A549 (cell line): ENCODE measurements around the gene KRTAP4-11. TPM values are rescaled to one million over a fixed set of nuclear protein-coding genes. Genes with fewer than 3 reads are reported as not detected.
A peak's percentile ranks its signal among the peaks of the same experiment; 100 is the strongest.
"Not testable (repeated sequence)": the region's sequence is repeated elsewhere in the genome, so short reads cannot be mapped to it uniquely, and the experiment has no call there.

ENCODE experiments used
- ATAC-seq, 2 experiments: fragments of 200-7000 bp in 1 of 2; fragments of >200 bp in 1 of 2; cut with Nextera tagmentation in 1 of 2; cut with Tn5 transposase in 1 of 2; 3 replicates each; pipeline versions ENCODE4 v1.8.0 to v1.9.1; 2018 to 2020; ENCODE audit warnings: mild to moderate bottlenecking in 1 of 2, moderate library complexity in 1 of 2
- CTCF ChIA-PET: fragments of 300-600 bp; sonication (Branson Sonifier 250); formaldehyde crosslinking; extraction: SDS; loops from one replicate; lab custom pipeline; 2021; ENCODE audit warnings: antibody characterized with exemption, inconsistent platforms; lab: Yijun Ruan, JAX
- POLR2A ChIA-PET: fragments of 350-600 bp; formaldehyde crosslinking; extraction: SDS; loops from one replicate; lab custom pipeline; 2021; ENCODE audit warnings: antibody characterized with exemption, inconsistent platforms; lab: Yijun Ruan, JAX
- DNase-seq, 2 experiments: peaks; one replicate each; pipeline versions ENCODE4 v3.0.0 to v3.0.0-alpha.2; 2011 to 2016; ENCODE audit warnings: low read depth in 1 of 2, low spot score in 1 of 2
- FAIRE-seq: peaks from 2 replicates; lab custom pipeline; 2011; peaks lifted over from hg19 to GRCh38; lab: Jason Lieb, UNC
- H3K27ac ChIP-seq, 2 experiments: fragments of >200 bp; sonication (Bioruptor Twin); formaldehyde crosslinking; 3 replicates each; pipeline ENCODE4 v1.5.1; 2016 to 2017
- H3K4me1 ChIP-seq: fragments of >200 bp; sonication (Bioruptor Twin); formaldehyde crosslinking; 3 replicates; pipeline ENCODE4 v1.6.1; 2016
- H3K4me2 ChIP-seq: fragments of >200 bp; sonication (Bioruptor Twin); formaldehyde crosslinking; 3 replicates; pipeline ENCODE4 v1.6.1; 2016
- H3K4me3 ChIP-seq: fragments of >200 bp; sonication (Bioruptor Twin); formaldehyde crosslinking; 3 replicates; pipeline ENCODE4 v1.5.1; 2016
- H3K9me3 ChIP-seq: fragments of >200 bp; sonication (Bioruptor Twin); formaldehyde crosslinking; 3 replicates; pipeline ENCODE4 v1.6.1; 2016
- BHLHE40 ChIP-seq: IDR thresholded peaks from 2 replicates; pipeline ENCODE4 v1.6.1; 2012; ENCODE audit warnings: low read depth, low read length, inconsistent platforms
- CBX2 ChIP-seq: fragments of 200-600 bp; sonication (generic); IDR thresholded peaks from 2 replicates; pipeline ENCODE4 v1.6.1; 2016; ENCODE audit warnings: low read depth, mild to moderate bottlenecking, borderline replicate concordance
- CHD4 ChIP-seq: fragments of 200-600 bp; sonication (generic); IDR thresholded peaks from 2 replicates; pipeline ENCODE4 v1.6.1; 2016; ENCODE audit warnings: antibody characterized with exemption, mild to moderate bottlenecking, borderline replicate concordance
- EHF ChIP-seq: fragments of 250-450 bp; sonication (Bioruptor Pico); IDR thresholded peaks from 2 replicates; pipeline ENCODE4 v1.5.0; 2020; ENCODE audit warnings: mild to moderate bottlenecking
- EHMT2 ChIP-seq: fragments of 200-600 bp; sonication (generic); IDR thresholded peaks from 2 replicates; pipeline ENCODE4 v1.6.1; 2016; ENCODE audit warnings: antibody characterized with exemption, low read depth, mild to moderate bottlenecking, moderate library complexity
- EP300 ChIP-seq, 2 experiments: fragments of >200 bp; sonication (Bioruptor Twin); formaldehyde crosslinking; IDR thresholded peaks; 2 replicates in 1 of 2; 3 replicates in 1 of 2; pipeline ENCODE4 v1.6.1; 2016 to 2017
- ESRRA ChIP-seq: fragments of 150-350 bp; IDR thresholded peaks from 2 replicates; pipeline ENCODE4 v1.6.1; 2014; ENCODE audit warnings: mild to moderate bottlenecking, low read length, borderline replicate concordance
- FOSL2 ChIP-seq, 2 experiments: fragments of 450-650 bp in 1 of 2; fragments of >200 bp in 1 of 2; sonication (Bioruptor Twin) in 1 of 2; formaldehyde crosslinking; IDR thresholded peaks; 2 replicates each; pipeline versions ENCODE4 v1.5.0 to v1.6.1; 2016 to 2020; ENCODE audit warnings: mild to moderate bottlenecking in 1 of 2, moderate library complexity in 1 of 2
- GATA3 ChIP-seq: IDR thresholded peaks from 2 replicates; pipeline ENCODE4 v1.6.1; 2012; ENCODE audit warnings: borderline replicate concordance
- HOXA7 ChIP-seq: fragments of 250-450 bp; sonication (Bioruptor Pico); IDR thresholded peaks from 2 replicates; pipeline ENCODE4 v1.5.0; 2020; ENCODE audit warnings: mild to moderate bottlenecking, moderate library complexity
- HOXB5 ChIP-seq: fragments of 250-450 bp; sonication (Bioruptor Pico); IDR thresholded peaks from 2 replicates; pipeline ENCODE4 v1.5.0; 2020; ENCODE audit warnings: mild to moderate bottlenecking, moderate library complexity
- JUN ChIP-seq, 2 experiments: fragments of >200 bp; sonication (Bioruptor Twin); formaldehyde crosslinking; IDR thresholded peaks; 2 replicates in 1 of 2; 3 replicates in 1 of 2; pipeline ENCODE4 v1.6.1; 2016 to 2017
- KDM1A ChIP-seq: fragments of 200-600 bp; sonication (generic); IDR thresholded peaks from 2 replicates; pipeline ENCODE4 v1.6.1; 2016; ENCODE audit warnings: low read depth, mild to moderate bottlenecking
- KDM5A ChIP-seq: fragments of 200-600 bp; sonication (generic); IDR thresholded peaks from 2 replicates; pipeline ENCODE4 v1.6.1; 2016; ENCODE audit warnings: antibody characterized with exemption, mild to moderate bottlenecking
- NR3C1 ChIP-seq: fragments of >200 bp; sonication (Bioruptor Twin); formaldehyde crosslinking; IDR thresholded peaks from 3 replicates; pipeline ENCODE4 v1.6.1; 2017
- POLR2A ChIP-seq: IDR thresholded peaks from 2 replicates; pipeline ENCODE4 v1.6.1; 2012; ENCODE audit warnings: mild to moderate bottlenecking, low read length
- POLR2AphosphoS2 ChIP-seq: conservative IDR thresholded peaks from 2 replicates; pipeline ENCODE4 v1.6.1; 2012; ENCODE audit warnings: low read length, improper control_type of control experiment, inconsistent platforms
- RAD21 ChIP-seq, 2 experiments: fragments of >200 bp in 1 of 2; sonication (Bioruptor Twin) in 1 of 2; formaldehyde crosslinking in 1 of 2; IDR thresholded peaks in 1 of 2; conservative IDR thresholded peaks in 1 of 2; 2 replicates in 1 of 2; 3 replicates in 1 of 2; pipeline ENCODE4 v1.6.1; 2012 to 2018; ENCODE audit warnings: inconsistent platforms in 1 of 2
- SMC3 ChIP-seq: fragments of >200 bp; sonication (Bioruptor Twin); formaldehyde crosslinking; IDR thresholded peaks from 3 replicates; pipeline ENCODE4 v1.6.1; 2018; ENCODE audit warnings: inconsistent platforms
- SREBF2 ChIP-seq: fragments of 450-650 bp; IDR thresholded peaks from 2 replicates; pipeline ENCODE4 v1.6.1; 2014; ENCODE audit warnings: mild to moderate bottlenecking, moderate library complexity
- TFCP2L1 ChIP-seq: fragments of 250-450 bp; sonication (Bioruptor Pico); IDR thresholded peaks from 2 replicates; pipeline ENCODE4 v1.5.0; 2021; ENCODE audit warnings: mild to moderate bottlenecking
- ZFP36 ChIP-seq: fragments of 450-650 bp; IDR thresholded peaks from 2 replicates; pipeline ENCODE4 v1.6.1; 2014; ENCODE audit warnings: borderline replicate concordance; ENCODE audit not compliant: partially characterized antibody
- ZNF302 ChIP-seq: fragments of 250-450 bp; sonication (Bioruptor Pico); IDR thresholded peaks from 2 replicates; pipeline ENCODE4 v1.9.0; 2021; ENCODE audit warnings: inconsistent platforms, mild to moderate bottlenecking, moderate library complexity
- WGBS: methylation state at CpG from one replicate; pipeline ENCODE4 v1.1.6; 2017; ENCODE audit errors: missing lambda C conversion rate; 5-methylcytosine and 5-hydroxymethylcytosine counted together
- polyA plus RNA-seq, 4 experiments: library from polyadenylated mRNA; depleted of rRNA in 3 of 4; stranded (reverse); fragments of >200 nt; fragmentation: RNase III in 1 of 4; extraction: RNeasy Plus Mini Kit Qiagen cat#74134 plus additional on column Dnase treatment in 1 of 4; gene quantifications; 2 replicates in 3 of 4; 3 replicates in 1 of 4; pipeline ENCODE4 v1.2.3, GENCODE V29; 2011 to 2017
- TF ChIP-seq, protein P1 (sequence below): fragments of 250-450 bp; sonication (Bioruptor Pico); IDR thresholded peaks from 2 replicates; pipeline ENCODE4 v1.5.0; 2020; ENCODE audit warnings: low read depth, mild to moderate bottlenecking, moderate library complexity
- TF ChIP-seq, protein P2 (sequence below): fragments of >200 bp; sonication (Bioruptor Twin); formaldehyde crosslinking; IDR thresholded peaks from 3 replicates; pipeline ENCODE4 v1.5.1; 2016
- TF ChIP-seq, protein P3 (sequence below): IDR thresholded peaks from 2 replicates; pipeline ENCODE4 v1.6.1; 2012; ENCODE audit warnings: low read depth, borderline replicate concordance
- TF ChIP-seq, protein P4 (sequence below): fragments of 450-650 bp; IDR thresholded peaks from 2 replicates; pipeline ENCODE4 v1.6.1; 2014; ENCODE audit warnings: antibody characterized with exemption

Gene KRTAP4-11
- polyA plus RNA-seq, 2 of the 4 experiments (the other 2 are of a cell fraction): not detected

DNA sequence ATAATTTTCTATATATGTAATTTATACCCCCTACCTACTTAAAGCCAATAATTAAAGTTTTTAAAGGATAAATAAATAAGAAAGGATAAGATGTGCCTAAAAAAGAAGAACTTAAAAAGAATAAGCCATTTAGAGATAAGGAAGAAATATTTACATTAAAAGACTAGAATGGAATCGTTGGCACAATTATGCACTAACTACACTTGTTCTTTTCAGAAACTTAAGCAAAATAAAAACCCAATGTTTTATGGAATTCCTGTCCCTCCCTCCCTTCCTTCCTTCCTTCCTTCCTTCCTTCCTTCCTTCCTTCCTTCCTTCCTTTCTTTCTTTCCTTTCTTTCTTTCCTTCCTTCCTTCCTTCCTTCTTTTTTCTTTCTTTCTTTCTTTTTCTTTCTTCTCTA is 26.7 kb upstream of the KRTAP4-11 start:
- TF ChIP-seq HOXB5 (CRISPR knock-in tag) (no peak), FOSL2 (IDR thresholded peaks at IDR 0.05) (no peak), FOSL2 (CRISPR knock-in tag; IDR thresholded peaks at IDR 0.05) (no peak), ZNF302 (CRISPR knock-in tag) (no peak), SREBF2 (no peak), CBX2 (no peak), NR3C1 (no peak), HOXA7 (CRISPR knock-in tag) (no peak), GATA3 (no peak), RAD21 (conservative IDR thresholded peaks at IDR 0.05 in 1 of 2, IDR thresholded peaks at IDR 0.05 in 1 of 2) (no peak), POLR2A (no peak), SMC3 (no peak), EHF (CRISPR knock-in tag) (no peak), ESRRA (no peak), TFCP2L1 (CRISPR knock-in tag) (no peak), CHD4 (no peak), BHLHE40 (no peak), ZFP36 (no peak), JUN (IDR thresholded peaks at IDR 0.05) (no peak)
- TF ChIP-seq, protein P1, sequence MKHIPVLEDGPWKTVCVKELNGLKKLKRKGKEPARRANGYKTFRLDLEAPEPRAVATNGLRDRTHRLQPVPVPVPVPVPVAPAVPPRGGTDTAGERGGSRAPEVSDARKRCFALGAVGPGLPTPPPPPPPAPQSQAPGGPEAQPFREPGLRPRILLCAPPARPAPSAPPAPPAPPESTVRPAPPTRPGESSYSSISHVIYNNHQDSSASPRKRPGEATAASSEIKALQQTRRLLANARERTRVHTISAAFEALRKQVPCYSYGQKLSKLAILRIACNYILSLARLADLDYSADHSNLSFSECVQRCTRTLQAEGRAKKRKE (CRISPR knock-in tag): no peak
- Histone ChIP-seq H3K4me1 (no peaks in the 10 kb centered on the region), H3K9me3 (peaks cover 35% of the 10 kb centered on the region), H3K4me2 (no peak overlapping the region), H3K4me3 (no peak overlapping the region), H3K27ac (no peak overlapping the region)
- POLR2A ChIA-PET: no interaction called here
- CTCF ChIA-PET: no interaction called here
- FAIRE-seq (no peak), ATAC-seq (no peak), DNase-seq (no peak)
- 61% methylated on average over 1 of the region's 1 CpG for WGBS

DNA sequence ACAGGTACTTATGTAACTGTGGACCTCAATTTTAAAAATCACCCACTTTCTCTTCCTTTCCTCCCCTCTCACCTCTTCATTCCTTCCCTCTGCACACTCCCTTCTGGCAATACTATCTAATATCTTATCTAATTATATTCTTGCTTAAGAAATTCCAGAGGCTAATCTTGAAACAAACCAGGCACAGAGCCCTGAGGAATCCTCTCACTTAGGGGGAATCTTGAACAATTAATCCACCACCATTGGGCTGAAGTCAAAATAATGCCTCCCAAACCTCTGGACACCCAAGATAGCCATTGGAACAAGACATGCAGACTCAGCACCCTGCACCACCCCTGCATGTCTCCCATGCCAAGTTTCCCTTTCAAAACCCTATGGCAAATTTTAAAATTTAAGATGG is 23.2 kb upstream of the KRTAP4-11 start:
- Histone ChIP-seq H3K9me3 (peaks cover 38% of the 10 kb centered on the region), H3K4me2 (no peak overlapping the region), H3K27ac (no peak overlapping the region), H3K4me3 (no peak overlapping the region), H3K4me1 (no peaks in the 10 kb centered on the region)
- FAIRE-seq (no peak), DNase-seq (no peak), ATAC-seq (no peak)
- ChIA-PET POLR2A (no interaction called here), CTCF (no interaction called here)
- TF ChIP-seq POLR2A (no peak), POLR2AphosphoS2 (no peak), JUN (IDR thresholded peaks at IDR 0.05) (no peak), EP300 (IDR thresholded peaks at IDR 0.05) (no peak)
- TF ChIP-seq, protein P2, sequence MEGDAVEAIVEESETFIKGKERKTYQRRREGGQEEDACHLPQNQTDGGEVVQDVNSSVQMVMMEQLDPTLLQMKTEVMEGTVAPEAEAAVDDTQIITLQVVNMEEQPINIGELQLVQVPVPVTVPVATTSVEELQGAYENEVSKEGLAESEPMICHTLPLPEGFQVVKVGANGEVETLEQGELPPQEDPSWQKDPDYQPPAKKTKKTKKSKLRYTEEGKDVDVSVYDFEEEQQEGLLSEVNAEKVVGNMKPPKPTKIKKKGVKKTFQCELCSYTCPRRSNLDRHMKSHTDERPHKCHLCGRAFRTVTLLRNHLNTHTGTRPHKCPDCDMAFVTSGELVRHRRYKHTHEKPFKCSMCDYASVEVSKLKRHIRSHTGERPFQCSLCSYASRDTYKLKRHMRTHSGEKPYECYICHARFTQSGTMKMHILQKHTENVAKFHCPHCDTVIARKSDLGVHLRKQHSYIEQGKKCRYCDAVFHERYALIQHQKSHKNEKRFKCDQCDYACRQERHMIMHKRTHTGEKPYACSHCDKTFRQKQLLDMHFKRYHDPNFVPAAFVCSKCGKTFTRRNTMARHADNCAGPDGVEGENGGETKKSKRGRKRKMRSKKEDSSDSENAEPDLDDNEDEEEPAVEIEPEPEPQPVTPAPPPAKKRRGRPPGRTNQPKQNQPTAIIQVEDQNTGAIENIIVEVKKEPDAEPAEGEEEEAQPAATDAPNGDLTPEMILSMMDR: no peak

DNA sequence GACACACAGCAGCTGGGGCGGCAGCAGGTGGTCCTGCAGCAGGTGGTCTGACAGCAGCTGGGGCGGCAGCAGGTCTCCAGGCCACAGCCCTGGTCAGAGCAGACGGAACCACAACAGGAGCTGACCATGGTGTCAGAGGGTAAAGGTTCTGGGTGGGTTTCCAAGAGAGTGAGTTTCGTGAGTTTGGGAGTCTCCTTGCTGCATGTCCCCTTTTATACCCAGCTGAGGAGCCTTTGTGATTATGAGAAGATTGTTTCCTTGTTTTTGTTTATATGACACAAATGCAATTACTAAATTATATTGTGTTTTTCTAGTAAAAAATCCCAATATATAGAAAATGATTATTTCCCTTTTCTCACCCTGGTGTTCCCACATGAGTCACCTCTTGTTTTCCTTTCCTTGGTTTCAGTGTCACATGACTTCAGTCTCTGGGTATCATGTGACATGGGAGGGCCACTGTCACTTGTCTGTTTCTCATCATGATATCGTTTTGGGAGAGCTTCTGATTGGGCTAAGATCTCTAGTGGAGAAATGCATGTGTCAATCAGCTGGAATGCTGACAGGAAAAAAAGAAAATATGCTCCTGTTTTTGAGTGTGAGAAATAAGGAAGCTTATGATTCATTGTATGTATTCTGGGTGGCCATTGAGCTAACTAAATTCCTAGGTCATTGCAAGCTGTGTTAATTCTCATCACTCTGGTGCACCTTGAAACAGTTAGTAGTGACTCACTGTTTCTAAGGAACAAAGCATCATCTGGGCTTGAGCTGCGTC is 22.4 kb upstream of the KRTAP4-11 start, which contains the start of gene KRTAP4-6:
TSS of gene KRTAP4-6 (minus strand) at position 185 of the 772 bp plus-strand sequence. CDS start at position 128, 57 bp downstream.
- H3K27ac ChIP-seq: no peak within 1 kb of the TSS
- H3K4me3 ChIP-seq: no peak within 1 kb of the TSS
- DNase-seq: peak in 1 of 2 experiments; percentile 46
- no peak for TF ChIP-seq EHMT2
- TF ChIP-seq, protein P3, sequence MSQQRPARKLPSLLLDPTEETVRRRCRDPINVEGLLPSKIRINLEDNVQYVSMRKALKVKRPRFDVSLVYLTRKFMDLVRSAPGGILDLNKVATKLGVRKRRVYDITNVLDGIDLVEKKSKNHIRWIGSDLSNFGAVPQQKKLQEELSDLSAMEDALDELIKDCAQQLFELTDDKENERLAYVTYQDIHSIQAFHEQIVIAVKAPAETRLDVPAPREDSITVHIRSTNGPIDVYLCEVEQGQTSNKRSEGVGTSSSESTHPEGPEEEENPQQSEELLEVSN: no peak
- TF ChIP-seq GATA3: no peak
- no peak for TF ChIP-seq SREBF2
- no peak for TF ChIP-seq FOSL2 (IDR thresholded peaks at IDR 0.05)
- peak; percentile 39; the same call in 1 of the 2 replicates for TF ChIP-seq FOSL2 (CRISPR knock-in tag; IDR thresholded peaks at IDR 0.05)
- no peak for TF ChIP-seq KDM5A
- TF ChIP-seq, protein P4, sequence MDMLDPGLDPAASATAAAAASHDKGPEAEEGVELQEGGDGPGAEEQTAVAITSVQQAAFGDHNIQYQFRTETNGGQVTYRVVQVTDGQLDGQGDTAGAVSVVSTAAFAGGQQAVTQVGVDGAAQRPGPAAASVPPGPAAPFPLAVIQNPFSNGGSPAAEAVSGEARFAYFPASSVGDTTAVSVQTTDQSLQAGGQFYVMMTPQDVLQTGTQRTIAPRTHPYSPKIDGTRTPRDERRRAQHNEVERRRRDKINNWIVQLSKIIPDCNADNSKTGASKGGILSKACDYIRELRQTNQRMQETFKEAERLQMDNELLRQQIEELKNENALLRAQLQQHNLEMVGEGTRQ: peak; percentile 86
- no peak for TF ChIP-seq HOXB5 (CRISPR knock-in tag)
- TF ChIP-seq KDM1A: no peak
- no peak for TF ChIP-seq POLR2AphosphoS2
- ATAC-seq: no peak
- CTCF ChIA-PET: interaction anchor here (0.6 kb wide), 1 partner anchor 11 kb away, joined by 3 read pairs; no protein-coding TSS in a partner anchor
- H3K9me3 ChIP-seq: peaks cover 38% of the 10 kb centered on the region
- 60% methylated on average over 6 of the region's 6 CpGs for WGBS
- FAIRE-seq: no peak
- POLR2A ChIA-PET: no interaction called here
- H3K4me1 ChIP-seq: no peaks in the 10 kb centered on the region
- H3K4me2 ChIP-seq: no peak within 1 kb of the TSS

DNA sequence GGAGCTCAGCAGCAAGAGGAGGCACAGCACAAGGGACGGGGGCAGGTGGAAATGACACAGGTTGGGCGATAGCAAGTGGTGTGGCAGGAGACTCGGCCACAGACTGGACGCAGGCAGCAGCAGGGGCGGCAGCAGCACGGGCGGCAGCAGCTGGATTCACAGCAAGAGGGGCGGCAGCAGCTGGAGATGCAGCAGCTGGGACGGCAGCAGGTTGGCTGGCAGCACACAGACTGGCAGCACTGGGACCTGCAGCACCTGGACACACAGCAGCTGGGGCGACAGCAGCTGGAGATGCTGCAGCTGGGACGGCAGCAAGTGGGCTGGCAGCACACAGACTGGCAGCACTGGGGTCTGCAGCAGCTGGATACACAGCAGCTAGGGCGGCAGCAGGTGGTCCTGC is 21.7 kb upstream of the KRTAP4-11 start:
- POLR2A ChIA-PET, FAIRE-seq, H3K4me3 ChIP-seq, H3K4me1 ChIP-seq, H3K4me2 ChIP-seq, H3K27ac ChIP-seq, DNase-seq, ATAC-seq: not testable (repeated sequence)
- CTCF ChIA-PET: interaction anchor here (0.6 to 0.7 kb wide), 2 partner anchors 10 to 262 kb away, joined by 3 read pairs; no protein-coding TSS in a partner anchor
- WGBS: 68% methylated on average over 11 of the region's 12 CpGs
- peaks cover 38% of the 10 kb centered on the region for H3K9me3 ChIP-seq
